OCI-LY3 (cell line): ENCODE results near the gene HBQ1.
"Not testable (repeated sequence)": the region's sequence is repeated elsewhere in the genome, so short reads cannot be mapped to it uniquely, and the experiment has no call there.

Experiments used
- CTCF ChIP-seq: fragments of 200-600, 300-600 bp; sonication (generic); IDR thresholded peaks from 2 replicates; pipeline ENCODE4 v1.5.1; 2014; ENCODE audit warnings: antibody characterized with exemption, low read length, low read depth
- EZH2phosphoT487 ChIP-seq: fragments of 200-600 bp; shearing (Covaris generic); IDR thresholded peaks from 2 replicates; pipeline ENCODE4 v1.6.1; 2018; ENCODE audit warnings: antibody characterized with exemption, mixed run types, low read depth

GRCh38 chr16:153129-153521 is 27.1 kb upstream of the HBQ1 start:
- TF ChIP-seq CTCF, EZH2phosphoT487: not testable (repeated sequence)
